Right ventricle myocardium inferior (tissue), 1 donor: ENCODE data around the gene ANKEF1. TPM values are rescaled to one million over a fixed set of nuclear protein-coding genes. Genes with fewer than 3 reads are reported as not detected.
A peak's percentile ranks its signal among the peaks of the same experiment; 100 is the strongest.

Source experiments
- ATAC-seq: fragments of 200-7000 bp; cut with Tn5 transposase; one replicate; pipeline ENCODE4 v1.9.1; 2020; ENCODE audit warnings: mild to moderate bottlenecking, moderate library complexity
- DNase-seq: peaks from one replicate; pipeline ENCODE4 v3.0.0; 2021; ENCODE audit errors: missing footprints
- intact Hi-C: fragments of 100-400 bp; cut with DNase I; formaldehyde crosslinking; loops from one replicate; pipeline ENCODE4 v1.11.0; 2022
- total RNA-seq: library from RNA; stranded (reverse); fragmentation: NEBNext Ultra II Directional; extraction: Animal tissue kit (Norgen Biotek cat#: 25700); gene quantifications from one replicate; pipeline ENCODE4 v1.2.1, GENCODE V29; 2021
- donor health status: DM: no; HTN: yes; CAD: no; lungs with severe emphysema.

Gene ANKEF1
- total RNA-seq, 1 donor from 2014 or later: 1.1 TPM

DNA sequence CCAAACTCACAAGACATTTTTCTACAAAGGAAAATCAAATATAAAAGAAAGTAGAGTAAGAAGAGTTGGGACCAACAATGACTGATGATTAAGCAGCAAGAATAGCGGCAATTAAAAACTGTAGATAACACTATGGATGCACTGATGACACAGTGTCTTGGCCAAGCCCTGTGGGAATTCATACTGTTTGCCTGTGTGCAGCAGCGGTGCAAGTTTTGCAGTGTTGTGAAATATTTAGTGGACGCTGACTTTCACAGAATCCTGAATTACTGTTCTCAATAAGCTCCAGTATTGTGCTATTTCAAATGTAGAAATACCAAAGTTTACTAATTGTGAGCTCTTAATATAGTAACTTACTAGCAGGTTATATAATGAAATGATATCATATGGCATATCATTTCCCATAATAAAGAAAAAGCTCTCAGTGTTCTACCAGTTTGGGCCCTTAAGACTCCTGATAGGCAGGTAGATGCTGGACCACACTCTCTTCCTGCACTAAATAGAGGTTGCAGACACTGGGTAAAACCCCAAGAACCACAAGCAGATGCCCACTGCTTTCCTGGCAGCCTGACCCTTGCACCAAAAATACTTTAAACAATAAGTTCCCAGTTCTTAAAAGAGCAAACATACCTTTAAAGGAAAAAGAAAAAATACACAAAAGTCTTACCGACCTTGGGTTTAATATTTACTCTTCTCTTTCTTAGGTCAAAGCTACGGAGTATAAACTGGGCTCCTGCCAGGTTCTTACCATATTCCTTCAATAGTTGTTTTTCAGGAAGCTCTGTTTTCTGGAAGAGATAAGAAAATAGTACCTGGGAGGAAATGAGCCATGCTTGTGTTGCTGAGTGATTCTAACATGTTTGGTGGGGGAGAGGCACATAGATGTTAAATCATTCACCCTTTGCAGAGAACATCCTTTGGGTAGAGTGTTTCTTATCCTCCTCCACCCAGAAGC is 41.6 kb downstream of the ANKEF1 start:
- DNase-seq: no peak
- ATAC-seq: no peak
- intact Hi-C loops: no loop called here

DNA sequence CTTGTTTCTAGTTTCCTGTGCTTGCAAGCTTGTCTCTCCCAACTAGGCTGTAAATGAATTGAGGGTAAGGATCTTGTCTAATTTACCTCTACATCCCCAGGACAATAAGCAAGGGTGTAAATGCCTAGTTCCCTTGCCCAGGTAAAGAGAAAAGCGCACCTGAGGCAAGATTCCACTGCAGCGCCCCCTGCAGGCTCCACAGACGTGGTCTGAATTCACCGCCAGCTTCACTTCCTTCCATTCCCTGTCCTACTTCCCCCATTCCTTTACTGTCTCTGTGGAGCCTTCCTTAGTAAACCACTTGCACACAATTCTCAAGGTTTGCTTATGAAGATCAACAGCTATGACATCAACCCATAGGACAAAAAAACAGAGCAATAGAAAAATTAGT is 42.3 kb downstream of the ANKEF1 start:
- ATAC-seq: no peak
- DNase-seq: no peak
- intact Hi-C loops: no loop called here

- DNase-seq: no peak
- intact Hi-C loops: no loop called here
Observed at GRCh38 chr20:10077886-10078285, 43.1 kb downstream of the ANKEF1 start.

GRCh38 chr20:10078403-10078802 is 43.6 kb downstream of the ANKEF1 start:
- ATAC-seq: no peak
- intact Hi-C loops: no loop called here

More at GRCh38 chr20:10077886-10078285, 43.1 kb downstream of the ANKEF1 start:
- no peak for ATAC-seq

DNA sequence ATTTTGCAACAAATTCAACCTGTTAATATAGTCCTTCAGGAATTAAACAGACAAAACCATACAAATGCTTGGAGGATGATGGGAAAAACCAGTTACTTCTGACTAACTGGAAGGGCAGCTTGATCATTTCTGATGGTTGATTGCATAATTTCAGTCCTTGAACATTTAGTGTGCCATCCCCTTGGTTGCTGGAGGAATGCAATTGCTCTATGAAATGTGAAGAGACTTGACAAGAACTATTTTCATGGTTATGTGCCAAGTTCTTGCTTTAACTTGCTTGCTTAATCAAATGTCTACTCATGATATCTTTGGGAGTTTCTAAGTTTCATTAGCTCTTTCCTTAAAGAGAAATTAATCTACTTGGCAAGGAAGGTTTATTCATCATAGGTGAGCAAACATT is 45.2 kb downstream of the ANKEF1 start:
- DNase-seq: no peak
- ATAC-seq: no peak
- intact Hi-C loops: no loop called here

More at GRCh38 chr20:10078403-10078802, 43.6 kb downstream of the ANKEF1 start:
- DNase-seq: no peak

GRCh38 chr20:10080574-10080973 is 45.8 kb downstream of the ANKEF1 start:
- DNase-seq: no peak
- intact Hi-C loops: no loop called here

DNA sequence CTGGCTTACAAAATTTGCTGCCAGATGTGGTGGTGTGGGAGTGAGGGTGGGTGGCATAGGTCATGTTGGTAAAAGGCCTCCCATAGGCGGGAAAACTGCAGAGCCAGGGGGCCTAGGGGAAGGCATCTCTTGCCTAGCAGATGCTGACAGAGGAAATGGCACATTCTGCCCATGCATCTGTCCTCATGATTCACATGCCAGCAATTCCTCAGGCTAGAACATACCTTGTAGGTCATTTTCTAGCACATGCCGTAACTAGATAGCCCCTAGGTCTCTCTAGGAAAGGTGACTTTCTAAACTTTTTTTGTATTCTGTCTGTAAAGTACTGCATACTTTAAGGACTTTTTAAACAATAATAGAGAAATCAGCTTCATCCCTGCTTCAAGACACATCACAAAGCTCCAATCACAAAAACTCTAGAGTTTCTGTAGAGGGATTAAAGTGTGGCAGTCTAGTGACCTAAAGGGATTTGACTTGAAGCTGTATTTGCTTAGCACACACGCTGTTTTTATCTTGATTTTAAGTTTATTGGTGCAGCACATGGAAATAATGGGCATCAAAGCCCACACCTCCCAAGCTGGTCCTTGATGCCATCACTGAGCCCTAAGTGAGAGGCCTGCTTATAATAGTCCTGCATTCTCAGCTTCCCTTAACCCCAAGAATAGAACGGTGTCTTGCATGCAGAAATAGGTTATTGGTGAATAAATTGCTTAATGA is 55.2 kb downstream of the ANKEF1 start:
- no peak for DNase-seq
- ATAC-seq: no peak
- intact Hi-C loops: loop anchor here (2.0 to 5.0 kb wide), 2 partner anchors 111 to 473 kb away; no protein-coding TSS in a partner anchor

More at GRCh38 chr20:10080574-10080973, 45.8 kb downstream of the ANKEF1 start:
- no peak for ATAC-seq

- DNase-seq (no peak), ATAC-seq (peak; percentile 67)
- intact Hi-C loops: loop anchor here (2.0 to 5.0 kb wide), 2 partner anchors 112 to 473 kb away; no protein-coding TSS in a partner anchor
Observed at GRCh38 chr20:10090588-10091166, 55.9 kb downstream of the ANKEF1 start.

DNA sequence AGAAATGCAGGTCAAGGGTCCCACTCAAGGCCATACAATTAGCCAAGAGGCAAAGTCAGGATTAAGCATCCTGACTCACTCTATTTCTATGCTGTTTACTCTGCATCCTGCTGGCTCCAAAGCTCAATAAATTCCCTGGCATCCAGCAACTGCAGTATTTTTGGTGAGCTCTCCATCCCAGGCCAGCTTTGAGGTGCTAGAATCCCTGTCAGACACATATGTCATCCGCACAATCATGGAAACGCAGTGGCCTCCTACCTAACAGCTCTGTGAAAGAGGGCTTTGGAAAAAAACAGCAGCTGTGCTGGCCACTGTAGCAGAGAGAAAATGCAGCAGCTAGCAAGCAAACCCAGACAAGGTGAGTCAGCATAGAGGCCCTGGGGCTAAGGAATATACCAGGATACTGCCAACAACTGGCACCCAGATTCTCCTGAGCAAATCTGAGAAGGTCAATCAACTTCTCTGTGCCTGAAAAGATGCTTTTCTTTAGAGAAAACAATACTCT is 58.4 kb downstream of the ANKEF1 start:
- ATAC-seq (no peak), DNase-seq (no peak)
- intact Hi-C loops: loop anchor here (5.0 kb wide), 1 partner anchor 476 kb away; no protein-coding TSS in a partner anchor

DNA sequence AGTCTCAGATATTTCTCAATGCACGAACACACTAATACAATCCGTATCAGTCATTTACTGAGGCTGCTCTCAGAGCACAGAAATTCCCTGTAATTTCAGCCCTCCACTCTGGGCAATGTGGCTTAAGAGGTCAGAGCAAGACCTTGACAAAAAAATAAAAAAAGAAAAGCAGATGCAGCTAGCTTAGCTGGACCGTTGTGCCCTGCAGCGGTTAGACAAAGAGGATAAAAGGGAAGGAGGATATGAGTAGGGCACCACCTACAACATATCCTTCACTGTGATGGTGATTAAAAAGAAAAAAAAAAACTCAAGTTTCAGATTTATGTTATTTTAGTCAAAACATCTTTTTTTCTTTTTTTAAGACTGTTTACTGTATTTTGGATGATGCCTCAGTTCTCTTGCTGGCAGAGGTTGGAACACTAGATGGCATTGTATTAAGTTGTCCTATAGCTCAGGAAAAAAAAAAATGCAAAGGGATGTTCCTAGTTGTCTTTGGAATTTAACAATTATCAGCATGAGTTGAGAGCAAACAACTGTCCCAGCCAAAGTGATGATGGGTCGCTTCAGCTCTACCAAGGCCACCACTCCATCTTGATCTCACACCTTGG is 59.9 kb downstream of the ANKEF1 start:
- ATAC-seq (no peak), DNase-seq (no peak)
- intact Hi-C loops: loop anchor here (5.0 kb wide), 1 partner anchor 477 kb away; no protein-coding TSS in a partner anchor

- no peak for ATAC-seq
- no peak for DNase-seq
- intact Hi-C loops: no loop called here
Observed at GRCh38 chr20:10096790-10097189, 62.0 kb downstream of the ANKEF1 start.

DNA sequence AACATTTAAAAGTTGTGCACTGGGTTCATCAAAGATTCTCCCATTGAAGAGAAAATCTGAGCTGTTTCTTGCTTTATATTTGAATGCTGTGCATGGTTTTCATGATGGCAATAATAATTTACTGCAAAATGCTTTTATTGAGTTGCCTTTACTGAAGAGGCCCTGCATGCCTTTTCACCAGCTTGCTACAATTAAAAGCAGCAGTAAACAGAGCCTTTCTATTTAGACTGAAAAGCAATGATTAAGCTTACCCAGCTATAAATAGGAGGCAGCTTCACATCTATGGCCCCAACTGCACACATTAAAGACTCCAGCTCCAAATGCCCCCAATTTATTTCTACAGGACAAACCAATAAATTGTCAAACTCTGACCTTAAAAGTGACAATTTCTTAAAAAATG is 70.3 kb downstream of the ANKEF1 start:
- DNase-seq: no peak
- intact Hi-C loops: no loop called here
- ATAC-seq: no peak

Other genes starting within 250 kb of the ANKEF1 start
- gene PAK5, start 195.9 kb upstream of the ANKEF1 start, total RNA-seq: not detected
- not detected for gene SNAP25, start 183.8 kb downstream of the ANKEF1 start, total RNA-seq